Upper lobe of right lung (tissue), 1 donor: ENCODE results near the gene RIPK1. TPM values are rescaled to one million over a fixed set of nuclear protein-coding genes. Genes with fewer than 3 reads are reported as not detected.

Experiments
- ATAC-seq: fragments of 200-7000 bp; cut with Tn5 transposase; one replicate; pipeline ENCODE4 v1.9.1; 2020; ENCODE audit warnings: mild to moderate bottlenecking, moderate library complexity
- DNase-seq: peaks from one replicate; pipeline ENCODE4 v3.0.0-alpha.2; 2020
- H3K27ac ChIP-seq: fragments of 200-600 bp; one replicate; pipeline ENCODE4 v1.8.0; 2022
- H3K27me3 ChIP-seq: fragments of 200-600 bp; one replicate; pipeline ENCODE4 v1.8.0; 2022; ENCODE audit warnings: mild to moderate bottlenecking
- H3K36me3 ChIP-seq: fragments of 200-600 bp; one replicate; pipeline ENCODE4 v1.8.0; 2022
- H3K4me1 ChIP-seq: fragments of 200-600 bp; one replicate; pipeline ENCODE4 v1.8.0; 2022
- H3K4me3 ChIP-seq: fragments of 200-600 bp; one replicate; pipeline ENCODE4 v1.8.0; 2022; ENCODE audit warnings: mild to moderate bottlenecking
- H3K9me3 ChIP-seq: fragments of 200-600 bp; one replicate; pipeline ENCODE4 v1.8.0; 2022
- intact Hi-C: fragments of 100-400 bp; cut with DNase I; formaldehyde crosslinking; loops from one replicate; pipeline ENCODE4 v1.11.0; 2022
- total RNA-seq: library from RNA; stranded (reverse); fragmentation: NEBNext Ultra II Directional; extraction: Animal tissue kit (Norgen Biotek cat#: 25700); gene quantifications from one replicate; pipeline ENCODE4 v1.2.1, GENCODE V29; 2021
- TF ChIP-seq, protein P1 (sequence below): fragments of 200-600 bp; IDR thresholded peaks from one replicate; pipeline ENCODE4 v1.8.0; 2022; ENCODE audit warnings: antibody characterized with exemption
- donor health status: DM: no; HTN: yes; CAD: no; lungs with severe emphysema.

The RIPK1 gene
- total RNA-seq, 1 donor from 2014 or later = 24.4 TPM

DNA sequence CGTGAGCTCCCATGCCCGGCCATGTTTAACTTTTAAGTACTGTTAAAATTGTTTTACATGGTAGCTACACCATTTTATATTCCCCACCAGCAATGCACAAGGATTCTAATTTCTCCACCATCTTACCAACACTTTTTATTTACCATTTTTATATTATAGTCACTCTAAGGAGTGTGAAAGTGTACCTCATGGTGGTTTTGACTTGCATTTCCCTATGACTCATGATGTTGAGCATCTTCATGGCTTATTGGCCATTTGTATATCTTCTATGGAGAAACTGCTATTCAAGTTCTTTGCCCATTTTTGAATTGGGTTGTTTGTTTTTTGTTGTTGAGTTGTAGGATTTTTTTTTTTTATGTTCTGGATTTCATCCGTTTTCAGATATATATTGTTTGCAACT is 34.6 kb downstream of the RIPK1 start:
- DNase-seq = no peak
- Histone ChIP-seq H3K27ac (no peak overlapping the region), H3K27me3 (no peaks in the 10 kb centered on the region), H3K4me3 (no peak overlapping the region), H3K9me3 (no peaks in the 10 kb centered on the region), H3K4me1 (no peaks in the 10 kb centered on the region), H3K36me3 (peaks cover 99% of the 10 kb centered on the region)
- TF ChIP-seq, protein P1, sequence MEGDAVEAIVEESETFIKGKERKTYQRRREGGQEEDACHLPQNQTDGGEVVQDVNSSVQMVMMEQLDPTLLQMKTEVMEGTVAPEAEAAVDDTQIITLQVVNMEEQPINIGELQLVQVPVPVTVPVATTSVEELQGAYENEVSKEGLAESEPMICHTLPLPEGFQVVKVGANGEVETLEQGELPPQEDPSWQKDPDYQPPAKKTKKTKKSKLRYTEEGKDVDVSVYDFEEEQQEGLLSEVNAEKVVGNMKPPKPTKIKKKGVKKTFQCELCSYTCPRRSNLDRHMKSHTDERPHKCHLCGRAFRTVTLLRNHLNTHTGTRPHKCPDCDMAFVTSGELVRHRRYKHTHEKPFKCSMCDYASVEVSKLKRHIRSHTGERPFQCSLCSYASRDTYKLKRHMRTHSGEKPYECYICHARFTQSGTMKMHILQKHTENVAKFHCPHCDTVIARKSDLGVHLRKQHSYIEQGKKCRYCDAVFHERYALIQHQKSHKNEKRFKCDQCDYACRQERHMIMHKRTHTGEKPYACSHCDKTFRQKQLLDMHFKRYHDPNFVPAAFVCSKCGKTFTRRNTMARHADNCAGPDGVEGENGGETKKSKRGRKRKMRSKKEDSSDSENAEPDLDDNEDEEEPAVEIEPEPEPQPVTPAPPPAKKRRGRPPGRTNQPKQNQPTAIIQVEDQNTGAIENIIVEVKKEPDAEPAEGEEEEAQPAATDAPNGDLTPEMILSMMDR = no peak
- ATAC-seq = no peak
- intact Hi-C loops = no loop called here

DNA sequence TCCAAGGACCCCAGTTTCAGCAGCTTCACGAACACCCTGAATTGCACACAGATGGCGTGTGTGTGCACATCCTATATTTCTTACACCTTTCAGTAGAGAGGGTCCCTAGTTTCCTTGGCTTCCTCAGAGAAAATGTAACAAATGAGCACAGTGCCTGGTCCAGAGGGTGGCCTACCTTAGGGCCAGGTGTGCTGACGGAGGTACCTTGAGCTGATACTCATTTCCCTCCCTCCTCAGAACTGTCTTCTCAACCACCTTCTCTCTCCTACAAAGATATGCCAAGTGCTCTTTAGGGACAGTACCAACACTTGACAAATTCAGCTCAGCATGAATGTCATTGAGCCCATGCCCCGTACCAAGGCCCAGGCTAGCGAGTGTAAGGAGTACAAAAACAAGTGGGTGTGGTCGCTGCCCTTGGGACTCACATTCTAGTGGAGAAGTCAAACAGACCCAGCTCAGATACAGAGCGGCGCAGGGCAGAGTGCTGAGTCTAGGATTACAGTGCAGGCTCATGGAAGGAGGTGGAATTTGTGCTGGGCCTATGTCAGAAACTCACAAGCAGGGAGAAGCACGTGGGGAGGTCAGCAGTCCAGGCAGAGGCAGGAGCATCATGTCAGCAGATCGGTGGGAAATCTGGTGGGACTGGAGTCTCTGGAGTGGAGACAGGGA is 40.6 kb downstream of the RIPK1 start:
- TF ChIP-seq, protein P1 = no peak
- H3K9me3 ChIP-seq = no peaks in the 10 kb centered on the region
- no peaks in the 10 kb centered on the region for H3K27me3 ChIP-seq
- H3K36me3 ChIP-seq = peaks cover 100% of the 10 kb centered on the region
- intact Hi-C loops = no loop called here
- ATAC-seq (peak; percentile 74), DNase-seq (no peak)
- H3K4me1 ChIP-seq = no peaks in the 10 kb centered on the region
- H3K27ac ChIP-seq = no peak overlapping the region
- no peak overlapping the region for H3K4me3 ChIP-seq

DNA sequence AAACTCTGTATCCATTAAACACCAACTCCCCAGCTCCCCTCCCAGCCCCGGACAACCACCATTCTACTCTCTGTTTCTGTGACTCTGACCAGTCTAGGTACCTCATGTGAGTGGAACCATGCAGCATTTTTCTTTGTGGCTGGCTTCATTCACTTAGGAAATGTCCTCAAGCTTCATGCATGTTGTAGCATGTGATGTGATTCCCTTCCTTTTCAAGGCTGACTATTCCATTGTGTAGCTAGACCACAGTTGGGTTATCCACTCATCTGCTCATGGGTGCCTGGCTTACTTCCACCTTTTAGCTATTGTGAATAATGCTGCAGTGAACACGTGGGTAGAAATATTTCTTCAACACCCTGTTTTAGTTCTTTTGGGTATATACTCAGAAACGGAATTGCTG is 41.5 kb downstream of the RIPK1 start:
- no peaks in the 10 kb centered on the region for H3K27me3 ChIP-seq
- DNase-seq (no peak), ATAC-seq (no peak)
- intact Hi-C loops = no loop called here
- no peak overlapping the region for H3K4me3 ChIP-seq
- no peaks in the 10 kb centered on the region for H3K9me3 ChIP-seq
- H3K27ac ChIP-seq = no peak overlapping the region
- TF ChIP-seq, protein P1 = no peak
- H3K36me3 ChIP-seq = peaks cover 100% of the 10 kb centered on the region
- H3K4me1 ChIP-seq = no peaks in the 10 kb centered on the region

DNA sequence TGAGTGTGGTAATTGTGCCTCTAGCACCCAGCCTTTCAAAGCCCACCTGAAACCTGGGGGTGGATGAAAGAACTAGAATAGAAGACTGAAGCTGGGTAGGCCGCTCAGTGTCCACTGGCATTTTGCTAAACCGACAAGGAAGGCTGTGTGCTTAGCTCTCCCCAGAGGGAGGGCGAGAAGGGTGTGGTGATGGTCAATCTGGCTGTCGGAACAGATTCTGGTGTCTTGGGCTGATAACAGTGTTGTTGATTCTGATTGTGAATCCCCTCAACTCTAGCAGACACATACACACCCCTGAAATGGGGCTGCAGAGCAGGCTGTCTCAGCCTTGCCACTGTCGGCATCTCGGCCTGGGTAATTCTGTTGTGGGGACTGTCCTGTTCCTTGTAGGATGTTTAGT is 46.1 kb downstream of the RIPK1 start:
- peaks cover 3% of the 10 kb centered on the region for H3K4me1 ChIP-seq
- TF ChIP-seq, protein P1 = no peak
- H3K9me3 ChIP-seq = no peaks in the 10 kb centered on the region
- intact Hi-C loops = no loop called here
- ATAC-seq = no peak
- no peak overlapping the region for H3K4me3 ChIP-seq
- H3K27me3 ChIP-seq = no peaks in the 10 kb centered on the region
- H3K27ac ChIP-seq = no peak overlapping the region
- peaks cover 65% of the 10 kb centered on the region for H3K36me3 ChIP-seq
- no peak for DNase-seq

DNA sequence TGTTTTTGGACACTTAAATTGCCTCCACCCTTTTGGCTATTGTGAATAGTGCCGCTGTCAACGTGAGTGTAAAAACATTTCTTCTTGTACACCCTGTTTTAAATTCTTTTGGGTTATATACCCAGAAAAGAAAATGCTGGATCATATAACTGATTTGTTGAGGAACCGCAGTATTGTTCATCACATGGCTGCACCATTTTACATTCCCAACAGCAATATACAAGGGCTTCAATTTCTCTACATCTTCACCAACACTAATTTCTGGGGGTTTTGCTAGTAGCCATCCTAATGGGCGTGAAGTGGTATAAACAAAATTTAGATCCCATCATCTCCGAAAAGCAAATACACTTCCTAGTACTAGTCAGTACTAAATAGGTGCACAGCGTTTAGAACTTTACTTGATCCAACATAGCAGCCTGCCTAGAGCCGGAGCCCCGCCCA is 49.6 kb downstream of the RIPK1 start:
- Histone ChIP-seq H3K4me1 (peaks cover 5% of the 10 kb centered on the region), H3K27ac (peak overlapping the region; percentile 86), H3K27me3 (no peaks in the 10 kb centered on the region), H3K36me3 (peaks cover 29% of the 10 kb centered on the region), H3K4me3 (peak overlapping the region; percentile 77), H3K9me3 (no peaks in the 10 kb centered on the region)
- no peak for ATAC-seq
- intact Hi-C loops = no loop called here
- no peak for DNase-seq
- TF ChIP-seq, protein P1 = no peak
